Measurements from ENCODE around the gene PBLD. TPM values are rescaled to one million over a fixed set of nuclear protein-coding genes. Genes with fewer than 3 reads are reported as not detected.

Gene PBLD
- total and polyA plus RNA-seq, 9 of the 15 experiments (the other 6 are each of a cell fraction or from before 2014, with no cell fraction given) = 1.2 to 4.3 (median 2.5) TPM

- TF ChIP-seq E2F1 (CRISPR knock-in tag; IDR thresholded peaks at IDR 0.05) = peak; percentile 42; the same call in 1 of the 2 replicates
- TF ChIP-seq NEUROD1 (IDR thresholded peaks at IDR 0.05; ENCODE audit: borderline replicate concordance, low read depth, low read length, partially characterized antibody) = no peak
- no peak for TF ChIP-seq BRCA1 (IDR thresholded peaks at IDR 0.05)
- TF ChIP-seq BRCA1 (CRISPR knock-in tag; IDR thresholded peaks at IDR 0.05) = no peak
- TF ChIP-seq MTA2 (IDR thresholded peaks at IDR 0.05; ENCODE audit: low read depth) = 0 out of 2 replicates have a peak, but pooled peaks have one; percentile 5
- TF ChIP-seq CREB3L1 (IDR thresholded peaks at IDR 0.05; ENCODE audit: borderline replicate concordance, low read depth) = no peak
- TF ChIP-seq ZNF589 (CRISPR knock-in tag; IDR thresholded peaks at IDR 0.05; ENCODE audit: low read depth) = peak; percentile 83
- peak; percentile 92; the same call in 1 of the 2 replicates for TF ChIP-seq ZNF766 (CRISPR knock-in tag; conservative IDR thresholded peaks at IDR 0.05)
These were observed 1.8 kb downstream of the PBLD start (continued) for GRCh38 chr10:68330852-68331454.
